Measurements from ENCODE around the gene B3GALT5. TPM values are rescaled to one million over a fixed set of nuclear protein-coding genes. Genes with fewer than 3 reads are reported as not detected.

The B3GALT5 gene
- total and polyA plus RNA-seq, 3 donors from 2014 or later: 1.0 to 2.8 (median 2.7) TPM

- no peaks in the 10 kb centered on the region for H3K9me3 ChIP-seq
- no peaks in the 10 kb centered on the region for H3K27me3 ChIP-seq
- H3K4me3 ChIP-seq: no peak overlapping the region
- H3K36me3 ChIP-seq (ENCODE audit: low read depth, missing control alignments): no peaks in the 10 kb centered on the region
- H3K27ac ChIP-seq: no peak overlapping the region
- intact Hi-C loops (cut with DNase I; ENCODE audit: low total_unique reads): no loop called here
- no peak for DNase-seq
- no peaks in the 10 kb centered on the region for H3K4me1 ChIP-seq
- TF ChIP-seq POLR2A (IDR thresholded peaks at IDR 0.05): no peak
- no peak for TF ChIP-seq CTCF (IDR thresholded peaks at IDR 0.05)
- 69 to 91% methylated on average over 1 of the region's 1 CpG for WGBS, 2 donors
Observed at GRCh38 chr21:39703578-39703977, 90.8 kb downstream of the B3GALT5 start.

DNA sequence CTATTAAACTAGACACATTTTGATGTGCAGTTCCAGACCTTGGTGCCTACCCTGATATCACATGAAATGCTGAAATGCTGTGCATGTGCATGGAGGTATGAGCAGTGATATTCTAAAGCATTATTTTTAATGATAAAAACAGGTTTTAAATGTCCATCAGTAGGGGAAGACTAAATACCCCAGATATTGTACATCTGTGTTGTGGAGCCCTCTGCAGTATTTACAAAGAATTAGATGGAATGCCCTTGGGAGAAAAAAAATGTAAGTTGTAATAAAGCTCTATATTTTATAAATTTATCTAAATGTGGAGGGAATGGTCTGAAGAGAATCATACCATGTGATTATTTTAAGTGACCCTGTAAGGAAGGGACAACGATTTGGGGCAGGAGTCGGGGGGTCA, 93.1 kb downstream of the B3GALT5 start:
- Histone ChIP-seq H3K9me3 (no peaks in the 10 kb centered on the region), H3K4me1 (no peaks in the 10 kb centered on the region), H3K36me3 (ENCODE audit: low read depth, missing control alignments) (no peaks in the 10 kb centered on the region), H3K27me3 (no peaks in the 10 kb centered on the region), H3K4me3 (no peak overlapping the region), H3K27ac (no peak overlapping the region)
- DNase-seq: no peak
- intact Hi-C loops (cut with DNase I; ENCODE audit: low total_unique reads): no loop called here
- TF ChIP-seq POLR2A (IDR thresholded peaks at IDR 0.05) (no peak), CTCF (IDR thresholded peaks at IDR 0.05) (no peak)
- WGBS, 2 donors: 89 to 94% methylated on average over 2 of the region's 2 CpGs

GRCh38 chr21:39707316-39707715, 94.6 kb downstream of the B3GALT5 start:
- intact Hi-C loops (cut with DNase I; ENCODE audit: low total_unique reads): no loop called here
- Histone ChIP-seq H3K36me3 (ENCODE audit: low read depth, missing control alignments) (no peaks in the 10 kb centered on the region), H3K27me3 (no peaks in the 10 kb centered on the region), H3K4me3 (no peak overlapping the region), H3K4me1 (no peaks in the 10 kb centered on the region), H3K27ac (no peak overlapping the region), H3K9me3 (no peaks in the 10 kb centered on the region)
- WGBS, 2 donors: 21 to 33% methylated on average over 1 of the region's 1 CpG
- TF ChIP-seq CTCF (IDR thresholded peaks at IDR 0.05): no peak
- DNase-seq: no peak

GRCh38 chr21:39710866-39711265, 98.1 kb downstream of the B3GALT5 start:
- no peak overlapping the region for H3K4me3 ChIP-seq
- no peak for TF ChIP-seq CTCF (IDR thresholded peaks at IDR 0.05)
- no peak for TF ChIP-seq POLR2A (IDR thresholded peaks at IDR 0.05)
- H3K27ac ChIP-seq: no peak overlapping the region
- no peaks in the 10 kb centered on the region for H3K4me1 ChIP-seq
- no peaks in the 10 kb centered on the region for H3K9me3 ChIP-seq
- intact Hi-C loops (cut with DNase I; ENCODE audit: low total_unique reads): loop anchor here (5.0 kb wide), 1 partner anchor 189 kb away; no protein-coding TSS in a partner anchor
- no peak for DNase-seq
- no peaks in the 10 kb centered on the region for H3K27me3 ChIP-seq
- no peaks in the 10 kb centered on the region for H3K36me3 ChIP-seq (ENCODE audit: low read depth, missing control alignments)
- 90 to 91% methylated on average over 6 to 8 of the region's 8 CpGs for WGBS, 2 donors

DNA sequence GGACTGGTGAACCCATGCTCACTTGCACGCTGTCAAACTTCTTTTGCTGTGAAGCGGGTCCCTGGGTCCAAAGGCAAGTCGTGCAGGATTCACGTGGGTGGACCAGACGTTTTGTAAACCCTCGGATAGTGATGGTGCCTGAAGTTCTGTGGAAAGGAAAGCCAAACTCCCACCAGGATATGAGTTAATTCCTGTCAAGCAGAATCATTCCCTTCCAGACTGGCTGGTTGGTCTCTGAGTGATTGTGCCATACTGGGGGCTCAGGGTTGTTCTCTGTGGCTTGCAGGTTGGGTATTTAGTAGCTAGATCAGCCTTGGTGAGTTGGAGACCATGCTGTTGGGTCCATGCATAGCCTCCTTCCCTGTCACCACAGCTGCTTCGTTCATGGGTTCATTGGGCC, 99.5 kb downstream of the B3GALT5 start:
- Histone ChIP-seq H3K4me1 (no peaks in the 10 kb centered on the region), H3K4me3 (no peak overlapping the region), H3K27ac (no peak overlapping the region), H3K27me3 (no peaks in the 10 kb centered on the region), H3K9me3 (no peaks in the 10 kb centered on the region), H3K36me3 (ENCODE audit: low read depth, missing control alignments) (no peaks in the 10 kb centered on the region)
- WGBS, 2 donors: 76 to 91% methylated on average over 7 of the region's 7 CpGs
- no peak for DNase-seq
- no peak for TF ChIP-seq POLR2A (IDR thresholded peaks at IDR 0.05)
- no peak for TF ChIP-seq CTCF (IDR thresholded peaks at IDR 0.05)
- intact Hi-C loops (cut with DNase I; ENCODE audit: low total_unique reads): loop anchor here (5.0 kb wide), 1 partner anchor 190 kb away; no protein-coding TSS in a partner anchor

Data from testis (tissue), 3 donors.